ENCODE data around the gene ALKBH6. TPM values are rescaled to one million over a fixed set of nuclear protein-coding genes. Genes with fewer than 3 reads are reported as not detected.
A peak's percentile ranks its signal among the peaks of the same experiment; 100 is the strongest.

ALKBH6 gene
- total and polyA plus RNA-seq, 9 of the 15 experiments (the other 6 are each of a cell fraction or from before 2014, with no cell fraction given): 0.67 to 62.0 (median 34.5) TPM

DNA sequence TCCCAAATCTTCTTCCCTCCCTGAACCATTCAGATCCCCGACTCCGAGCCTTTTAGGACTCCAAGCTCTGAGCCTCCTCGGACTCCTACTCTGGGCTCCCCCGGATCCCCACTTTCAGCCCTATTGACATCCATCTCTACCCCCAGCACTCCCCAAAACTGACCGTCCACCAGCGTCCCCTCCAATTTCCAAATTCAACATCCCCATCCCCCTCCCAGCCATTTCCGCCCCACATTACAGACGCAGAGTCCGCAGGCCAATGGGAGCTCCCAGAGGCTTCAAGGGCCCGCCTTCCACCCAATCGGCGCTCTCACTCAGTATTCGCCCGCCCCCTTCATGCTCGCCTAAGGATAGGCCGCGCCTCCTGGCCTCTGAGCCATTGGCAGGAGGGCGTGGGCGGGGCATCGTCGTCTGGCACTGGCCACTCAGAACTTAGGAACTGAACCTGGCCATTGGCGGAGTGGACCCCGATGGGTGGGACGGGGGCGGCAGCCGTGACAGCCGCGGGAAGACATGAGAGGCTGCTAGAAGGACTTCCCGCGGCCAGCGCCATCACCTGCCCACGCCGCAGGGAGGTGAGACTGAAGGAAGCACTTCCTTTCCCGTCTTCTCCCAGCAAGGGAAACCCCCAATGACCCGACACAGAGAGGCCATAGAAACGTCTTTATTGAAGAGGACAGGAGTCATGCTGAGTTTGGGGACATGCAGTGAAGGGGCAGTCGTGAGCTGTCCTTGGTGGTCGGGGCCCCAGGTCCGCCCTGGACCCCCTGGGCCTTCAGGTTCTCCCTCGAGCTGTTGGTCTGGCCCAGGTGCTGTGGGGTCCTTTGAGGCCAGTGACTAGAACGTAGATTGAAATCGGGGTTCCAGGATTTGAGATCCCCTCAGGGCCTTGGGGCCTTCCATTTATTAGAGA is at the start of gene ALKBH6 (continued):
- TF ChIP-seq GATA2 (CRISPR knock-in tag; IDR thresholded peaks at IDR 0.05) (no peak), POLR2G (IDR thresholded peaks at IDR 0.05; ENCODE audit: low read depth, low read length) (peak; percentile 93), MTA3 (IDR thresholded peaks at IDR 0.05; ENCODE audit: borderline replicate concordance) (peak; percentile 58; the same call in 1 of the 2 replicates), ZC3H8 (IDR thresholded peaks at IDR 0.05) (no peak), TBL1XR1 (IDR thresholded peaks at IDR 0.05; ENCODE audit: low read length in 2 of 2) (no peak), CBX3 (IDR thresholded peaks at IDR 0.05; ENCODE audit: borderline replicate concordance in 1 of 2, low read length in 2 of 2) (no peak), SPI1 (IDR thresholded peaks at IDR 0.05; ENCODE audit: borderline replicate concordance, low read depth, low read length) (0 out of 2 replicates have a peak, but pooled peaks have one; percentile 43), KLF10 (CRISPR knock-in tag; IDR thresholded peaks at IDR 0.05) (no peak), ILK (tag; IDR thresholded peaks at IDR 0.05; ENCODE audit: borderline replicate concordance, low read depth) (no peak), TCFL5 (CRISPR knock-in tag; conservative IDR thresholded peaks at IDR 0.05) (no peak), ZNF347 (CRISPR knock-in tag; IDR thresholded peaks at IDR 0.05; ENCODE audit: low read depth) (no peak), FOXP1 (CRISPR knock-in tag; IDR thresholded peaks at IDR 0.05) (no peak)
- TF ChIP-seq, protein P1, sequence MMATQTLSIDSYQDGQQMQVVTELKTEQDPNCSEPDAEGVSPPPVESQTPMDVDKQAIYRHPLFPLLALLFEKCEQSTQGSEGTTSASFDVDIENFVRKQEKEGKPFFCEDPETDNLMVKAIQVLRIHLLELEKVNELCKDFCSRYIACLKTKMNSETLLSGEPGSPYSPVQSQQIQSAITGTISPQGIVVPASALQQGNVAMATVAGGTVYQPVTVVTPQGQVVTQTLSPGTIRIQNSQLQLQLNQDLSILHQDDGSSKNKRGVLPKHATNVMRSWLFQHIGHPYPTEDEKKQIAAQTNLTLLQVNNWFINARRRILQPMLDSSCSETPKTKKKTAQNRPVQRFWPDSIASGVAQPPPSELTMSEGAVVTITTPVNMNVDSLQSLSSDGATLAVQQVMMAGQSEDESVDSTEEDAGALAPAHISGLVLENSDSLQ (IDR thresholded peaks at IDR 0.05): peak; percentile 88
- TF ChIP-seq, protein P2, sequence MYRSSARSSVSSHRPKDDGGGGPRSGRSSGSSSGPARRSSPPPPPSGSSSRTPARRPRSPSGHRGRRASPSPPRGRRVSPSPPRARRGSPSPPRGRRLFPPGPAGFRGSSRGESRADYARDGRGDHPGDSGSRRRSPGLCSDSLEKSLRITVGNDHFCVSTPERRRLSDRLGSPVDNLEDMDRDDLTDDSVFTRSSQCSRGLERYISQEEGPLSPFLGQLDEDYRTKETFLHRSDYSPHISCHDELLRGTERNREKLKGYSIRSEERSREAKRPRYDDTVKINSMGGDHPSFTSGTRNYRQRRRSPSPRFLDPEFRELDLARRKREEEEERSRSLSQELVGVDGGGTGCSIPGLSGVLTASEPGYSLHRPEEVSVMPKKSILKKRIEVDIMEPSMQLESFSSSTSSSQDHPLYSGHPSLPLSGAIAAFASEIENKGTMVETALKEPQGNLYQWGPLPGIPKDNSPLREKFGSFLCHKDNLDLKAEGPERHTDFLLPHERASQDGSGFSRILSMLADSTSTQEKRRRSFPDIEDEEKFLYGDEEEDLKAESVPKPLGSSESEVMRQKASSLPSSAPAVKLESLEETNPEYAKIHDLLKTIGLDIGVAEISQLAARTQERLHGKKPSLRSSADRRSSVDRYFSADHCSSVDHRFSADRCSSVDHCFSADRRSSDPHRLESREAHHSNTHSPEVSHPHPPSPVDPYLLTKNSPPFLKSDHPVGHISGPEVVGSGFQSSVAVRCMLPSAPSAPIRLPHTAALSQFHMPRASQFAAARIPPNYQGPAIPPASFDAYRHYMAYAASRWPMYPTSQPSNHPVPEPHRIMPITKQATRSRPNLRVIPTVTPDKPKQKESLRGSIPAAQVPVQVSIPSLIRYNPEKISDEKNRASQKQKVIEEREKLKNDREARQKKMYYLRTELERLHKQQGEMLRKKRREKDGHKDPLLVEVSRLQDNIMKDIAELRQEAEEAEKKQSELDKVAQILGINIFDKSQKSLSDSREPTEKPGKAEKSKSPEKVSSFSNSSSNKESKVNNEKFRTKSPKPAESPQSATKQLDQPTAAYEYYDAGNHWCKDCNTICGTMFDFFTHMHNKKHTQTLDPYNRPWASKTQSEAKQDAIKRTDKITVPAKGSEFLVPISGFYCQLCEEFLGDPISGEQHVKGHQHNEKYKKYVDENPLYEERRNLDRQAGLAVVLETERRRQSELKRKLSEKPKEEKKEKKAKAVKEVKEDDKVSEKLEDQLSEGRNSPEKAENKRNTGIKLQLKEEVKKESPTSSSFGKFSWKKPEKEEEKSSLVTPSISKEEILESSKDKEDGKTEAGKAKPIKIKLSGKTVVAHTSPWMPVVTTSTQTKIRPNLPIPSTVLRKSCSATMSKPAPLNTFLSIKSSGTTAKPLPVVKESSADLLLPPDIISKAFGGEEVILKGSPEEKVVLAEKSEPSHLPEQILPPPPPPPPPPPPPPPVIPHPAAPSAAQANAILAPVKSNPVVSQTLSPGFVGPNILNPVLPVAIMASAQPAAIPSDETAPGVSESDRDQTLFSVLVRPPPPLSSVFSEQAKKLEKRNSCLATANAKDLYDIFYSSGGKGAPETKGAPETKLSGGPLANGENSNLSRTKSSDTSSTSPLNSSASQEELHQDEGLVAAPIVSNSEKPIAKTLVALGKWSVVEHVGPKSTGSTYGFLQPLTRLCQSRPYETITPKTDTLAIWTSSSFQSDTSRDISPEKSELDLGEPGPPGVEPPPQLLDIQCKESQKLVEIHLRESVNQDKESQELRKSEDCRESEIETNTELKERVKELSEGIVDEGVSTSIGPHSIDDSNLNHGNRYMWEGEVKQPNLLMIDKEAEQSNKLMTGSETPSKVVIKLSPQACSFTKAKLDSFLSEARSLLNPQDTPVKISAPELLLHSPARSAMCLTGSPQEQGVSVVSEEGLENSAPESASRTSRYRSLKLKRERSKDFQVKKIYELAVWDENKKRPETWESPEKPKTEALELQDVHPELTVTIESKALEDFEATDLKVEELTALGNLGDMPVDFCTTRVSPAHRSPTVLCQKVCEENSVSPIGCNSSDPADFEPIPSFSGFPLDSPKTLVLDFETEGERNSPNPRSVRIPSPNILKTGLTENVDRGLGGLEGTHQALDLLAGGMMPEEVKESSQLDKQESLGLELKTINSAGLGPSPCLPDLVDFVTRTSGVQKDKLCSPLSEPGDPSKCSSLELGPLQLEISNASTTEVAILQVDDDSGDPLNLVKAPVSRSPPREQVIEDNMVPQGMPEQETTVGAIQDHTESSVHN (IDR thresholded peaks at IDR 0.05; ENCODE audit: borderline replicate concordance in 1 of 2, low read depth in 1 of 2): no peak
- TF ChIP-seq, protein P3, sequence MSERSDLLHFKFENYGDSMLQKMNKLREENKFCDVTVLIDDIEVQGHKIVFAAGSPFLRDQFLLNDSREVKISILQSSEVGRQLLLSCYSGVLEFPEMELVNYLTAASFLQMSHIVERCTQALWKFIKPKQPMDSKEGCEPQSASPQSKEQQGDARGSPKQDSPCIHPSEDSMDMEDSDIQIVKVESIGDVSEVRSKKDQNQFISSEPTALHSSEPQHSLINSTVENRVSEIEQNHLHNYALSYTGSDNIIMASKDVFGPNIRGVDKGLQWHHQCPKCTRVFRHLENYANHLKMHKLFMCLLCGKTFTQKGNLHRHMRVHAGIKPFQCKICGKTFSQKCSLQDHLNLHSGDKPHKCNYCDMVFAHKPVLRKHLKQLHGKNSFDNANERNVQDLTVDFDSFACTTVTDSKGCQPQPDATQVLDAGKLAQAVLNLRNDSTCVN (CRISPR knock-in tag; IDR thresholded peaks at IDR 0.05): 0 out of 2 replicates have a peak, but pooled peaks have one; percentile 40
- TF ChIP-seq, protein P4, sequence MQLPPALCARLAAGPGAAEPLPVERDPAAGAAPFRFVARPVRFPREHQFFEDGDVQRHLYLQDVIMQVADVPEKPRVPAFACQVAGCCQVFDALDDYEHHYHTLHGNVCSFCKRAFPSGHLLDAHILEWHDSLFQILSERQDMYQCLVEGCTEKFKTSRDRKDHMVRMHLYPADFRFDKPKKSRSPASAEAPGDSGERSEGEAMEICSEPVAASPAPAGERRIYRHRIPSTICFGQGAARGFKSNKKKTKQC (CRISPR knock-in tag; IDR thresholded peaks at IDR 0.05): no peak

All from K562 (cell line).